RWPE1 (cell line): ENCODE measurements around the gene SPATC1L.
"Not testable (repeated sequence)": the region's sequence is repeated elsewhere in the genome, so short reads cannot be mapped to it uniquely, and the experiment has no call there.

Experiments used
- CTCF ChIA-PET: fragments of 350-600 bp; sonication (Branson Sonifier 250); formaldehyde crosslinking; extraction: SDS; loops from one replicate; lab custom pipeline; 2021; lab: Yijun Ruan, JAX
- POLR2A ChIA-PET: fragments of 400-600 bp; formaldehyde crosslinking; extraction: SDS; loops from one replicate; lab custom pipeline; 2020; ENCODE audit warnings: antibody characterized with exemption; ENCODE audit not compliant: low non-redundant PET; lab: Yijun Ruan, JAX
- DNase-seq: peaks from one replicate; pipeline ENCODE4 v3.0.0; 2012; ENCODE audit warnings: low spot score
- H3K27ac ChIP-seq: fragments of 450-650 bp; 2 replicates; pipeline ENCODE4 v1.5.1; 2017
- TF ChIP-seq, protein P1 (sequence below): fragments of 450-650 bp; conservative IDR thresholded peaks from 2 replicates; pipeline ENCODE4 v1.5.1; 2017; ENCODE audit warnings: low read depth, mild to moderate bottlenecking

Gene SPATC1L

DNA sequence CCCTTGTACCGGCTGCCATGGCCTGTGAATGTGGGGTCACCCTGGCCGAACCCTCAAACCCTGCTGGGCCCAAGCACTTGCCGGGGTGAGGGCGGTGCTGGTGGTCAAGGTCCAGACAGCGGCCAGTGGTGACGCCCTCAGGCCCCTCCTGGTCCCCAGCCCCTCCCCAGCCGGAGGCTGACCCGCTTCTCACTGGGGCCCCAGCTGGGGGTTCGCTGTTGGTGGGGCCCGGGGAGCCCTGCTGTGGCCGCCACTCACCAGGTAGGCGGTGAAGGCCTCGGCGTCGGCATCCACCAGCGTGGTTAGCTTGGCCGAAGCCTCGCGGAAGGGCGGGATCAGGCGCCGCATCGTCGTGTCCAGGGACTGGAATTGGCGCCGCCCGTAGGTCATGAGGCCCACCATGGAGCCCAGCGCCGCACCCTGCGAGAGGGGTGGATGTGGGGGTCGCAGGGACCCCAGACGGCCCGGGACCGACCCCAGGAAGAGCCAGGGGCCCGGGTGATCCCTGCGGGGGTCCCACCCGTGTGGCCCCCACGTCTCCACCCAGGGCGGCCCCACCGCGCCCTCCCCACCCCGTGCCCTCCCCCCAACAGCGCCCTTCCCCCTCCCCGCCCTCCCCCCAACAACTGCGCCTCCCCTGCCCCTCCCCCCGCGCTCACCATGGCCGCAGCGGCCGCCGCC lies 39.0 kb downstream of the SPATC1L start:
- POLR2A ChIA-PET: no interaction called here
- CTCF ChIA-PET: no interaction called here
- DNase-seq: no peak
- TF ChIP-seq, protein P1, sequence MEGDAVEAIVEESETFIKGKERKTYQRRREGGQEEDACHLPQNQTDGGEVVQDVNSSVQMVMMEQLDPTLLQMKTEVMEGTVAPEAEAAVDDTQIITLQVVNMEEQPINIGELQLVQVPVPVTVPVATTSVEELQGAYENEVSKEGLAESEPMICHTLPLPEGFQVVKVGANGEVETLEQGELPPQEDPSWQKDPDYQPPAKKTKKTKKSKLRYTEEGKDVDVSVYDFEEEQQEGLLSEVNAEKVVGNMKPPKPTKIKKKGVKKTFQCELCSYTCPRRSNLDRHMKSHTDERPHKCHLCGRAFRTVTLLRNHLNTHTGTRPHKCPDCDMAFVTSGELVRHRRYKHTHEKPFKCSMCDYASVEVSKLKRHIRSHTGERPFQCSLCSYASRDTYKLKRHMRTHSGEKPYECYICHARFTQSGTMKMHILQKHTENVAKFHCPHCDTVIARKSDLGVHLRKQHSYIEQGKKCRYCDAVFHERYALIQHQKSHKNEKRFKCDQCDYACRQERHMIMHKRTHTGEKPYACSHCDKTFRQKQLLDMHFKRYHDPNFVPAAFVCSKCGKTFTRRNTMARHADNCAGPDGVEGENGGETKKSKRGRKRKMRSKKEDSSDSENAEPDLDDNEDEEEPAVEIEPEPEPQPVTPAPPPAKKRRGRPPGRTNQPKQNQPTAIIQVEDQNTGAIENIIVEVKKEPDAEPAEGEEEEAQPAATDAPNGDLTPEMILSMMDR: no peak
- peak overlapping the region; percentile 60 for H3K27ac ChIP-seq

DNA sequence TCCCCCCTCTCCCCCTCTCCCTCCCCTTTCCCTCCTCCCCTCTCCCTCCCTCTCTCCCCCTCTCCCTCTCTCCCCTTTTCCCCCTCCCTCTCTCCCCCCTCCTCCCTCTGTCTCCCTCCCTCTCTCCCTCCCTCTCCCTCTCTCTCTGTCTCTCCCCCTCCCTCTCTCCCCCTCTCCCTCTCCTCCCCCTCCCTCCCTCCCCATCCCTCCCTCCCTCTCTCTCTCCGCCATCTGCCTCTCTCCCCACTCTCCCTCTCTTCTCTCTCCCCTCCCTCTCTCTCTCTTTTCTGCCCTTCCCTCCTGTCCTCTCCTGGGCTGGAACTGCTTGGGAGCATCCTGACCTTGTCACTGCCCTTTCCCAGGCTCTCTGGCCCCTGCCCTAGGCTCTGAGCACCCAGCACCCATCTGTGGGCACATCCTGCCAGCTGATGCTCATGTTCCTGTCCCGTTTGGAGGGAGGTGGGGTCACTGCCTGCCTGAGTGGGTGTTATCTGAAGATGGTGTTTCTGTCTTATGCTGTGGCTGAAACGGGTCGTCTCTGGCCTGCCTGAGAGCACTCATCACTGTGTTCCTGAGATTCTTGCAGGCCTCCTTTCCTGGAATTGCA lies 39.7 kb downstream of the SPATC1L start:
- TF ChIP-seq, protein P1: no peak
- no peak for DNase-seq
- H3K27ac ChIP-seq: peak overlapping the region; percentile 79
- POLR2A ChIA-PET: no interaction called here
- CTCF ChIA-PET: interaction anchor here (0.7 to 2.0 kb wide), 6 partner anchors 14 to 174 kb away, joined by 3 to 12 read pairs (median 4); no protein-coding TSS in a partner anchor

DNA sequence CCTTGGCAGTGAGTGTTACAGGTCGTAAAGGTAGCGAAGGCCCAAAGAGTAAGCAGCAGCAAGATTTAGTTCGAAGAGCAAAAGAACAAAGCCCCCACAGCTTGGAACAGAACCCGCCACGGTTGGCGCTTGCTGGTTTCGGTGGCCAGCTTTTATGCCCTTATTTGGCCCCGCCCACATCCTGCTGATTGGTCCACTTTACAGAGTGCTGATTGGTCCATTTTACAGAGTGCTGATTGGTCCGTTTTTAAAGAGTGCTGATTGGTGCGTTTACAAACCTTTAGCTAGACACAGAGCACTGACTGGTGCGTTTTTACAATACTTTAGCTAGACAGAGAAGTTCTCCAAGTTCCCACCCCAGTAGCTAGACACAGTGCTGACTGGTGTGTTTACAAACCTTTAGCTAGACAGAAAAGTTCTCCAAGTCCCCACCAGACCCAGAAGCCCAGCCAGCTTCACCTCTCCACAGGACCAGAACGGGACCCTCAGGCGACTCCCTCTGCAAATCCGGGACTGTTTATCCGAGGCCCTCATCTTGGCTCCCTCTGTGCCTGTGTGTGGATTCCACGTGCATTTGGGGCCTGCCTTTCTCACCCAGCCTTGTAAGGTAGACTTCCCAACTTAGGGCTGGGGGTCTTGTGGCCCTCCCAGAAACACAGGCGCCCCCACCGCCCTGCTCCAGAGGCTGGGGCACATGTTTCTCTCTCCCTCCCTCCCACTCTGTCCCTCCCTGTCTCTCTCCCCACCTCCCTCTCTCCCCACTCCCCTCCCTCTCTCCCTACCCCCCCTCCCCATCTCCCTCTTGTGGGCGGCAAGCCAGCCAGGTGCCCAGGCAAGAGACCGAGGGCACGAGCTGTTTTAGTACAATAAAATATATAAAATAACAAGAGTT lies 41.4 kb downstream of the SPATC1L start:
- ChIA-PET CTCF (interaction anchor here (0.5 to 2.0 kb wide), 14 partner anchors 11 to 211 kb away, joined by 3 to 12 read pairs (median 4); no protein-coding TSS in a partner anchor), POLR2A (interaction anchor here (1.0 kb wide), 1 partner anchor 143 kb away, joined by 4 read pairs; the partner anchor contains the start of gene YBEY)
- H3K27ac ChIP-seq: peak overlapping the region; percentile 79
- DNase-seq: no peak
- TF ChIP-seq, protein P1: no peak

DNA sequence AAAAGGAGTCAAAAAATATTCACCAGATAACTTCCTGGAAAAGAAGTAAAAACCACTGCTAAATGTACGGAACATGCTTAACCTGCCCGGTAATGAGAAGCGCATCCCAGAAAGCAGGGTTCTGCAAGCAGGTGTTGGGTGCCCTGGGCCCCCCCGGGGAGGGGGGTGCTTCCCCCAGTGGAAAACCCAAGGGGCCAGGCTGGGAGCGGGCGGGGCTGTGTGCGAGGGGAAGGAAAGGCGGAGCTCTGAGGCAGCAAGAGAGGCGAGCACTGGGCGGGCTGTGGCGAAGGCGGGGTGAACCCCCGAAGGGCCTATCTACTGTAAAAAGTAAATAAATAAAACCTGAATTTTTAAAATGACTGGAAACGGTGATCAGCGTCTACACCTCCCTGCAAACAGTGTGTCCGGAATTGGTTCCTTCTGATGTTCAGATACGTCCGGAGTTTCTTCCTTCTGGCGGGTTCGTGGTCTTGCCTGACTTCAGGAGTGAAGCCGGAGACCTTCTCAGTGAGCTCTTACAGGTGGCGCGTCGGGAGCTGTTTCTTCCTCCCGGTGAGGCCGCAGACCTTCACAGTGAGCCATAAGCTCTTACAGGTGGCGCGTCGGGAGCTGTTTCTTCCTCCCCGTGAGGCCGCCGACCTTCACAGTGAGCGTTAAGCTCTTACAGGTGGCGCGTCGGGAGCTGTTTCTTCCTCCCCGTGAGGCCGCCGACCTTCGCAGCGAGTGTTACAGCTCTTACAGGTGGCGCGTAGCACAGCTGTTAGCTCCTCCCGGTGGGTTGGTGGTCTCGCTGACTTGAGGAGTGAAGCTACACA lies 42.3 kb downstream of the SPATC1L start:
- H3K27ac ChIP-seq: no peak overlapping the region
- TF ChIP-seq, protein P1: no peak
- CTCF ChIA-PET: interaction anchor here (0.6 to 0.7 kb wide), 3 partner anchors 153 to 1004 kb away, joined by 3 to 4 read pairs (median 4); no protein-coding TSS in a partner anchor
- POLR2A ChIA-PET: no interaction called here
- DNase-seq: no peak

DNA sequence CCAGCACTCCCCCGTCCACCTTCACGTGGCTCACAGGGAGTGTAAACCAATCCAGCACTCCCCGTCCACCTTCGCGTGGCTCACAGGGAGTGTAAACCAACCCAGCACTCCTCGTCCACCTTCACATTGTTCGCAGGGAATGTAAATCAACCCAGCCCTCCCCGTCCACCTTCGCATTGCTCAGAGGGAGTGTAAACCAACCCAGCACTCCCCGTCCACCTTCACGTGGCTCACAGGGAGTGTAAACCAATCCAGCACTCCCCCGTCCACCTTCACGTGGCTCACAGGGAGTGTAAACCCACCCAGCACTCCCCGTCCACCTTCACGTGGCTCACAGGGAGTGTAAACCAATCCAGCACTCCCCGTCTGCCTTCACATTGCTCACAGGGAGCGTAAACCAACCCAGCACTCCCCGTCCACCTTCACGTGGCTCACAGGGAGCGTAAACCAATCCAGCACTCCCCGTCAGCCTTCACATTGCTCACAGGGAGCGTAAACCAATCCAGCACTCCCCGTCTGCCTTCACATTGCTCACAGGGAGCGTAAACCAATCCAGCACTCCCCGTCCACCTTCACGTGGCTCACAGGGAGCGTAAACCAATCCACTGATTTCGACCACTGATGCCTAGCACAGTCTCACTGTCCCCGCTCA lies 43.8 kb downstream of the SPATC1L start:
- DNase-seq, CTCF ChIA-PET, H3K27ac ChIP-seq, POLR2A ChIA-PET: not testable (repeated sequence)

DNA sequence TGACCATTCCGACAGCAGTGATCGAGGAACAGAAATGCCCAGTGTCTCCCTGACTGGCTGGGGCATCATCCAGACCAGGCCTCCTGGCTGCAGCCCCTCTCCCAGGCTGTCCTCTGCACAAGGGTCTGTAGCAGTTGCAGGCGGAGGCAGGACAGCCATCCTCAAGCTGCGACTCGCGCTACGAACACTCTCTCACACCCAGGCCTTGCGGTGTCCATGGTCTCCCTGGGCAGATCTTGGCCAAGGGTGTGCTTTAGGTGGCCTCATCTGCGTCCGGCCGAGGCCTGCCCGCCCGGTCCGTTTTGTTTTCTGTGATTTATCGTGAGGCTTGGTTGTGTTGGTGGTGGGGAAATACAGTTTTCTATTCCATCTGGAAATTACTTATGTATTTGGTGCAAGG lies 44.6 kb downstream of the SPATC1L start:
- TF ChIP-seq, protein P1: no peak
- no peak overlapping the region for H3K27ac ChIP-seq
- CTCF ChIA-PET: no interaction called here
- no peak for DNase-seq
- POLR2A ChIA-PET: no interaction called here
